HL-60/S4 treated with retinoic acid at 250 ng/mL for 4 days and 3 days (cell line): ENCODE results near the gene GLRX2.
"Not testable (repeated sequence)": the region's sequence is repeated elsewhere in the genome, so short reads cannot be mapped to it uniquely, and the experiment has no call there.

Experiments used
- in situ Hi-C: fragments of 300-500 bp; cut with MboI; formaldehyde crosslinking; loops from 2 replicates; pipeline ENCODE4 v1.7.0; 2022; ENCODE audit warnings: low sequenced_read_pairs

GLRX2 gene

GRCh38 chr1:193104907-193105820 lies at the start of gene GLRX2:
TSS of gene GLRX2 (minus strand) at chr1:193105414. CDS start at chr1:193105382, 32 bp downstream.
- in situ Hi-C loops, result no loop called here

GRCh38 chr1:193144999-193145398 lies 39.8 kb upstream of the GLRX2 start:
- in situ Hi-C loops, result no loop called here

- in situ Hi-C loops, result no loop called here
Measured at GRCh38 chr1:193144361-193144938, 39.2 kb upstream of the GLRX2 start.

- in situ Hi-C loops, result no loop called here
Measured at GRCh38 chr1:193143285-193143684, 38.1 kb upstream of the GLRX2 start.

GRCh38 chr1:193142409-193142808 lies 37.2 kb upstream of the GLRX2 start:
- in situ Hi-C loops, result no loop called here

GRCh38 chr1:193141804-193142203 lies 36.6 kb upstream of the GLRX2 start:
- in situ Hi-C loops, result no loop called here

- in situ Hi-C loops, result no loop called here
Measured at GRCh38 chr1:193140254-193140653, 35.0 kb upstream of the GLRX2 start.

GRCh38 chr1:193131266-193131860 lies 26.1 kb upstream of the GLRX2 start:
- in situ Hi-C loops, result no loop called here

GRCh38 chr1:193125369-193125768 lies 20.2 kb upstream of the GLRX2 start:
- in situ Hi-C loops, result no loop called here

- in situ Hi-C loops, result no loop called here
Measured at GRCh38 chr1:193123751-193124150, 18.5 kb upstream of the GLRX2 start.

GRCh38 chr1:193121616-193122593 lies 16.7 kb upstream of the GLRX2 start, which contains the start of gene CDC73:
TSS of gene CDC73 (plus strand) at chr1:193122031. CDS start at chr1:193122201, 170 bp downstream.
- in situ Hi-C loops, result no loop called here

GRCh38 chr1:193120604-193121166 lies 15.5 kb upstream of the GLRX2 start:
- in situ Hi-C loops, result no loop called here

- in situ Hi-C loops, result no loop called here
Measured at GRCh38 chr1:193118803-193119730, 13.9 kb upstream of the GLRX2 start.

- in situ Hi-C loops, result no loop called here
Measured at GRCh38 chr1:193118194-193118593, 13.0 kb upstream of the GLRX2 start.

- in situ Hi-C loops, result not testable (repeated sequence)
Measured at GRCh38 chr1:193117167-193117566, 12.0 kb upstream of the GLRX2 start.

GRCh38 chr1:193115629-193116227 lies 10.5 kb upstream of the GLRX2 start:
- in situ Hi-C loops, result no loop called here

- in situ Hi-C loops, result no loop called here
Measured at GRCh38 chr1:193114485-193115095, 9.4 kb upstream of the GLRX2 start.

GRCh38 chr1:193113992-193114332 lies 8.7 kb upstream of the GLRX2 start:
- in situ Hi-C loops, result no loop called here
